GM23338 (cell line): Measurements from ENCODE around the gene AHSP. TPM values are rescaled to one million over a fixed set of nuclear protein-coding genes. Genes with fewer than 3 reads are reported as not detected.
A peak's percentile ranks its signal among the peaks of the same experiment; 100 is the strongest.

Experiments
- ATAC-seq: fragments of 200-7000 bp; cut with Tn5 transposase; 3 replicates; pipeline ENCODE4 v1.9.1; 2020
- DNase-seq: peaks from one replicate; pipeline ENCODE4 v3.0.0-alpha.2; 2015; ENCODE audit warnings: low spot score
- H2AFZ ChIP-seq: fragments of 200-600 bp; sonication (generic); 2 replicates; pipeline ENCODE4 v1.8.0; 2016; ENCODE audit warnings: antibody characterized with exemption, mild to moderate bottlenecking, moderate library complexity
- H3F3A ChIP-seq: fragments of 200-600 bp; sonication (generic); replicated peaks from 2 replicates; pipeline ENCODE4 v1.8.0; 2017; ENCODE audit warnings: antibody characterized with exemption, mixed run types, low read depth
- H3K27ac ChIP-seq: fragments of 200-600 bp; sonication (generic); 2 replicates; pipeline ENCODE4 v1.6.1; 2016; ENCODE audit warnings: low read depth
- H3K27me3 ChIP-seq: fragments of 200-600 bp; sonication (generic); 2 replicates; pipeline ENCODE4 v1.8.0; 2016; ENCODE audit warnings: mild to moderate bottlenecking, mixed run types, moderate library complexity; ENCODE audit not compliant: insufficient read depth
- H3K36me3 ChIP-seq: fragments of 200-600 bp; sonication (generic); 2 replicates; pipeline ENCODE4 v1.8.0; 2016; ENCODE audit warnings: mild to moderate bottlenecking; ENCODE audit not compliant: insufficient read depth
- H3K4me1 ChIP-seq: fragments of 200-600 bp; sonication (generic); 2 replicates; pipeline ENCODE4 v1.8.0; 2016; ENCODE audit warnings: mild to moderate bottlenecking, moderate library complexity; ENCODE audit not compliant: insufficient read depth
- H3K4me2 ChIP-seq: fragments of 200-600 bp; sonication (generic); 2 replicates; pipeline ENCODE4 v1.7.1; 2017; ENCODE audit warnings: mixed run types
- H3K4me3 ChIP-seq: fragments of 200-600 bp; sonication (generic); 2 replicates; pipeline ENCODE4 v1.6.1; 2016; ENCODE audit warnings: mixed run types
- H3K79me2 ChIP-seq: fragments of 200-600 bp; sonication (generic); replicated peaks from 2 replicates; pipeline ENCODE4 v1.8.0; 2017; ENCODE audit warnings: mild to moderate bottlenecking; ENCODE audit not compliant: insufficient read depth
- H3K9me2 ChIP-seq: fragments of 200-600 bp; sonication (generic); 2 replicates; pipeline ENCODE4 v1.8.0; 2017; ENCODE audit not compliant: insufficient read depth
- H4K20me1 ChIP-seq: fragments of 200-600 bp; sonication (generic); replicated peaks from 2 replicates; pipeline ENCODE4 v1.8.0; 2017; ENCODE audit warnings: mild to moderate bottlenecking; ENCODE audit not compliant: insufficient read depth
- H3K27ac Mint-ChIP-seq: 2 replicates; pipeline ENCODE4 v1.8.0; 2020; ENCODE audit warnings: inconsistent platforms, mild to moderate bottlenecking, moderate library complexity, mixed read lengths
- H3K27me3 Mint-ChIP-seq: 3 replicates; pipeline ENCODE4 v1.8.0; 2022; ENCODE audit warnings: low read depth, mild to moderate bottlenecking, moderate library complexity, mixed read lengths, inconsistent platforms; ENCODE audit not compliant: insufficient read depth, poor library complexity
- H3K36me3 Mint-ChIP-seq: 3 replicates; pipeline ENCODE4 v1.8.0; 2021; ENCODE audit warnings: low read depth, mild to moderate bottlenecking, inconsistent platforms, moderate library complexity, mixed read lengths
- H3K4me1 Mint-ChIP-seq: 3 replicates; pipeline ENCODE4 v1.8.0; 2020; ENCODE audit warnings: mild to moderate bottlenecking, inconsistent platforms, mixed read lengths
- H3K4me3 Mint-ChIP-seq: 3 replicates; pipeline ENCODE4 v1.8.0; 2021; ENCODE audit warnings: moderate library complexity, mild to moderate bottlenecking, inconsistent platforms, mixed read lengths
- H3K9me3 Mint-ChIP-seq: 3 replicates; pipeline ENCODE4 v1.8.0; 2020; ENCODE audit warnings: moderate library complexity, mild to moderate bottlenecking, inconsistent platforms, mixed read lengths
- CREB1 ChIP-seq: fragments of 250-450 bp; sonication (Bioruptor Pico); IDR thresholded peaks from 2 replicates; pipeline ENCODE4 v1.5.0; 2020; ENCODE audit warnings: low read depth, mild to moderate bottlenecking, moderate library complexity
- ETS1 ChIP-seq: IDR thresholded peaks from 2 replicates; pipeline ENCODE4 v1.6.1; 2016; ENCODE audit warnings: antibody characterized with exemption
- EZH2 ChIP-seq: fragments of 200-600 bp; sonication (generic); IDR thresholded peaks from one replicate; pipeline ENCODE4 v1.8.0; 2017; ENCODE audit warnings: antibody characterized with exemption, mild to moderate bottlenecking, low read depth; ENCODE audit not compliant: unreplicated experiment
- EZH2phosphoT487 ChIP-seq: fragments of 200-600 bp; sonication (generic); IDR thresholded peaks from one replicate; pipeline ENCODE4 v1.8.1; 2018; ENCODE audit warnings: antibody characterized with exemption; ENCODE audit not compliant: unreplicated experiment
- JUNB ChIP-seq: IDR thresholded peaks from one replicate; pipeline ENCODE4 v1.6.1; 2016; ENCODE audit warnings: antibody characterized with exemption; ENCODE audit not compliant: unreplicated experiment
- NANOG ChIP-seq: IDR thresholded peaks from 2 replicates; pipeline ENCODE4 v1.6.1; 2016; ENCODE audit warnings: antibody characterized with exemption, borderline replicate concordance
- POLR2AphosphoS5 ChIP-seq: IDR thresholded peaks from 2 replicates; pipeline ENCODE4 v1.6.1; 2016; ENCODE audit warnings: antibody characterized with exemption, low read depth
- REST ChIP-seq: IDR thresholded peaks from one replicate; pipeline ENCODE4 v1.6.1; 2018; ENCODE audit warnings: antibody characterized with exemption; ENCODE audit not compliant: unreplicated experiment
- STAT1 ChIP-seq: IDR thresholded peaks from one replicate; pipeline ENCODE4 v1.6.1; 2016; ENCODE audit warnings: antibody characterized with exemption; ENCODE audit not compliant: unreplicated experiment
- ZNF331 ChIP-seq: fragments of 250-450 bp; sonication (Bioruptor Pico); IDR thresholded peaks from 2 replicates; pipeline ENCODE4 v1.5.0; 2020; ENCODE audit warnings: low read depth, mild to moderate bottlenecking, moderate library complexity
- polyA plus RNA-seq: library from polyadenylated mRNA; unstranded; fragments of >200 nt; fragmentation: Nextera tagmentation; extraction: Ambion mirVana; gene quantifications from 2 replicates; pipeline ENCODE4 v1.2.1, GENCODE V29; 2016
- total RNA-seq: library from RNA; depleted of rRNA; stranded (reverse); fragments of >200 nt; shearing (Covaris generic); gene quantifications from 2 replicates; pipeline ENCODE4 v1.2.3, GENCODE V29; 2014
- TF ChIP-seq, protein P1 (sequence below), 2 experiments: fragments of 200-600 bp in 1 of 2; sonication (generic) in 1 of 2; conservative IDR thresholded peaks; 2 replicates each; pipeline versions ENCODE4 v1.5.1 to v1.6.1; 2016 to 2017; ENCODE audit warnings: antibody characterized with exemption in 2 of 2, low read depth in 2 of 2, mild to moderate bottlenecking in 2 of 2, moderate library complexity in 1 of 2
- TF ChIP-seq, protein P2 (sequence below): fragments of 250-450 bp; sonication (Bioruptor Pico); IDR thresholded peaks from 2 replicates; pipeline ENCODE4 v1.5.0; 2020; ENCODE audit warnings: mild to moderate bottlenecking, moderate library complexity

The AHSP gene
- total and polyA plus RNA-seq, 2 experiments from 2014 or later = 2.1 TPM; not detected in 1

- Mint-ChIP-seq H3K36me3 (peaks cover 11% of the 10 kb centered on the region; the same call in 2 of the 3 replicates), H3K27ac (no peak overlapping the region), H3K27me3 (peaks cover 61% of the 10 kb centered on the region), H3K4me3 (peak overlapping the region; percentile 22; the same call in 2 of the 3 replicates), H3K4me1 (peaks cover 17% of the 10 kb centered on the region; the same call in 2 of the 3 replicates), H3K9me3 (no peaks in the 10 kb centered on the region)
- H2AFZ ChIP-seq = no peak overlapping the region
- H3K4me1 ChIP-seq = no peaks in the 10 kb centered on the region; the same call in 1 of the 2 replicates
- H3K4me3 ChIP-seq = no peak overlapping the region
- H3K9me2 ChIP-seq = no peaks in the 10 kb centered on the region
- H4K20me1 ChIP-seq = no peaks in the 10 kb centered on the region
- H3K27me3 ChIP-seq = peaks cover 75% of the 10 kb centered on the region
- ATAC-seq (no peak), DNase-seq (no peak)
- no peaks in the 10 kb centered on the region for H3K36me3 ChIP-seq
- H3F3A ChIP-seq = no peaks in the 10 kb centered on the region
- TF ChIP-seq JUNB (no peak), ETS1 (no peak), ZNF331 (no peak), CREB1 (CRISPR knock-in tag) (no peak), EZH2phosphoT487 (no peak), POLR2AphosphoS5 (no peak), NANOG (no peak), STAT1 (no peak), EZH2 (no peak), REST (no peak)
- TF ChIP-seq, protein P1, sequence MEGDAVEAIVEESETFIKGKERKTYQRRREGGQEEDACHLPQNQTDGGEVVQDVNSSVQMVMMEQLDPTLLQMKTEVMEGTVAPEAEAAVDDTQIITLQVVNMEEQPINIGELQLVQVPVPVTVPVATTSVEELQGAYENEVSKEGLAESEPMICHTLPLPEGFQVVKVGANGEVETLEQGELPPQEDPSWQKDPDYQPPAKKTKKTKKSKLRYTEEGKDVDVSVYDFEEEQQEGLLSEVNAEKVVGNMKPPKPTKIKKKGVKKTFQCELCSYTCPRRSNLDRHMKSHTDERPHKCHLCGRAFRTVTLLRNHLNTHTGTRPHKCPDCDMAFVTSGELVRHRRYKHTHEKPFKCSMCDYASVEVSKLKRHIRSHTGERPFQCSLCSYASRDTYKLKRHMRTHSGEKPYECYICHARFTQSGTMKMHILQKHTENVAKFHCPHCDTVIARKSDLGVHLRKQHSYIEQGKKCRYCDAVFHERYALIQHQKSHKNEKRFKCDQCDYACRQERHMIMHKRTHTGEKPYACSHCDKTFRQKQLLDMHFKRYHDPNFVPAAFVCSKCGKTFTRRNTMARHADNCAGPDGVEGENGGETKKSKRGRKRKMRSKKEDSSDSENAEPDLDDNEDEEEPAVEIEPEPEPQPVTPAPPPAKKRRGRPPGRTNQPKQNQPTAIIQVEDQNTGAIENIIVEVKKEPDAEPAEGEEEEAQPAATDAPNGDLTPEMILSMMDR (conservative IDR thresholded peaks at IDR 0.05; ENCODE audit: low read depth in 2 of 2) = no peak
- TF ChIP-seq, protein P2, sequence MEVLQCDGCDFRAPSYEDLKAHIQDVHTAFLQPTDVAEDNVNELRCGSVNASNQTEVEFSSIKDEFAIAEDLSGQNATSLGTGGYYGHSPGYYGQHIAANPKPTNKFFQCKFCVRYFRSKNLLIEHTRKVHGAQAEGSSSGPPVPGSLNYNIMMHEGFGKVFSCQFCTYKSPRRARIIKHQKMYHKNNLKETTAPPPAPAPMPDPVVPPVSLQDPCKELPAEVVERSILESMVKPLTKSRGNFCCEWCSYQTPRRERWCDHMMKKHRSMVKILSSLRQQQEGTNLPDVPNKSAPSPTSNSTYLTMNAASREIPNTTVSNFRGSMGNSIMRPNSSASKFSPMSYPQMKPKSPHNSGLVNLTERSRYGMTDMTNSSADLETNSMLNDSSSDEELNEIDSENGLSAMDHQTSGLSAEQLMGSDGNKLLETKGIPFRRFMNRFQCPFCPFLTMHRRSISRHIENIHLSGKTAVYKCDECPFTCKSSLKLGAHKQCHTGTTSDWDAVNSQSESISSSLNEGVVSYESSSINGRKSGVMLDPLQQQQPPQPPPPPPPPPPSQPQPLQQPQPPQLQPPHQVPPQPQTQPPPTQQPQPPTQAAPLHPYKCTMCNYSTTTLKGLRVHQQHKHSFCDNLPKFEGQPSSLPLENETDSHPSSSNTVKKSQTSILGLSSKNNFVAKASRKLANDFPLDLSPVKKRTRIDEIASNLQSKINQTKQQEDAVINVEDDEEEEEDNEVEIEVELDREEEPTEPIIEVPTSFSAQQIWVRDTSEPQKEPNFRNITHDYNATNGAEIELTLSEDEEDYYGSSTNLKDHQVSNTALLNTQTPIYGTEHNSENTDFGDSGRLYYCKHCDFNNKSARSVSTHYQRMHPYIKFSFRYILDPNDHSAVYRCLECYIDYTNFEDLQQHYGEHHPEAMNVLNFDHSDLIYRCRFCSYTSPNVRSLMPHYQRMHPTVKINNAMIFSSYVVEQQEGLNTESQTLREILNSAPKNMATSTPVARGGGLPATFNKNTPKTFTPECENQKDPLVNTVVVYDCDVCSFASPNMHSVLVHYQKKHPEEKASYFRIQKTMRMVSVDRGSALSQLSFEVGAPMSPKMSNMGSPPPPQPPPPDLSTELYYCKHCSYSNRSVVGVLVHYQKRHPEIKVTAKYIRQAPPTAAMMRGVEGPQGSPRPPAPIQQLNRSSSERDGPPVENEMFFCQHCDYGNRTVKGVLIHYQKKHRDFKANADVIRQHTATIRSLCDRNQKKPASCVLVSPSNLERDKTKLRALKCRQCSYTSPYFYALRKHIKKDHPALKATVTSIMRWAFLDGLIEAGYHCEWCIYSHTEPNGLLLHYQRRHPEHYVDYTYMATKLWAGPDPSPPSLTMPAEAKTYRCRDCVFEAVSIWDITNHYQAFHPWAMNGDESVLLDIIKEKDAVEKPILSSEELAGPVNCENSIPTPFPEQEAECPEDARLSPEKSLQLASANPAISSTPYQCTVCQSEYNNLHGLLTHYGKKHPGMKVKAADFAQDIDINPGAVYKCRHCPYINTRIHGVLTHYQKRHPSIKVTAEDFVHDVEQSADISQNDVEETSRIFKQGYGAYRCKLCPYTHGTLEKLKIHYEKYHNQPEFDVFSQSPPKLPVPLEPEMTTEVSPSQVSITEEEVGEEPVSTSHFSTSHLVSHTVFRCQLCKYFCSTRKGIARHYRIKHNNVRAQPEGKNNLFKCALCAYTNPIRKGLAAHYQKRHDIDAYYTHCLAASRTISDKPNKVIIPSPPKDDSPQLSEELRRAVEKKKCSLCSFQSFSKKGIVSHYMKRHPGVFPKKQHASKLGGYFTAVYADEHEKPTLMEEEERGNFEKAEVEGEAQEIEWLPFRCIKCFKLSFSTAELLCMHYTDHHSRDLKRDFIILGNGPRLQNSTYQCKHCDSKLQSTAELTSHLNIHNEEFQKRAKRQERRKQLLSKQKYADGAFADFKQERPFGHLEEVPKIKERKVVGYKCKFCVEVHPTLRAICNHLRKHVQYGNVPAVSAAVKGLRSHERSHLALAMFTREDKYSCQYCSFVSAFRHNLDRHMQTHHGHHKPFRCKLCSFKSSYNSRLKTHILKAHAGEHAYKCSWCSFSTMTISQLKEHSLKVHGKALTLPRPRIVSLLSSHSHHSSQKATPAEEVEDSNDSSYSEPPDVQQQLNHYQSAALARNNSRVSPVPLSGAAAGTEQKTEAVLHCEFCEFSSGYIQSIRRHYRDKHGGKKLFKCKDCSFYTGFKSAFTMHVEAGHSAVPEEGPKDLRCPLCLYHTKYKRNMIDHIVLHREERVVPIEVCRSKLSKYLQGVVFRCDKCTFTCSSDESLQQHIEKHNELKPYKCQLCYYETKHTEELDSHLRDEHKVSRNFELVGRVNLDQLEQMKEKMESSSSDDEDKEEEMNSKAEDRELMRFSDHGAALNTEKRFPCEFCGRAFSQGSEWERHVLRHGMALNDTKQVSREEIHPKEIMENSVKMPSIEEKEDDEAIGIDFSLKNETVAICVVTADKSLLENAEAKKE (CRISPR knock-in tag) = no peak
- H3K4me2 ChIP-seq = no peak overlapping the region
- no peak overlapping the region for H3K27ac ChIP-seq
- H3K79me2 ChIP-seq = no peaks in the 10 kb centered on the region
Measured at GRCh38 chr16:31486045-31486444, 41.7 kb upstream of the AHSP start.
